MCF 10A (cell line): ENCODE measurements around the gene RAD51B. TPM values are rescaled to one million over a fixed set of nuclear protein-coding genes. Genes with fewer than 3 reads are reported as not detected.

Source experiments
- BruUV-seq: library from RNA; stranded (reverse); fragments of 400-500 nt; replicated peaks from 2 replicates; lab custom pipeline; 2021; lab: Mats Ljungman, UMichigan
- CTCF ChIA-PET: fragments of 300-600 bp; sonication (Branson Sonifier 250); formaldehyde crosslinking; extraction: SDS; loops from one replicate; lab custom pipeline; 2021; ENCODE audit warnings: antibody characterized with exemption, inconsistent platforms; lab: Yijun Ruan, JAX
- POLR2A ChIA-PET: fragments of 300-600, 350-650 bp; sonication (Branson Sonifier 250); formaldehyde crosslinking; extraction: SDS; loops from one replicate; lab custom pipeline; 2020; ENCODE audit warnings: antibody characterized with exemption, inconsistent platforms; lab: Yijun Ruan, JAX
- DNase-seq: peaks from one replicate; pipeline ENCODE4 v3.0.0-alpha.2; 2018; ENCODE audit not compliant: unreplicated experiment
- H3K27ac Mint-ChIP-seq: one replicate; pipeline ENCODE4 v1.8.0; 2022; ENCODE audit warnings: mild to moderate bottlenecking, low read depth, mixed read lengths; ENCODE audit not compliant: unreplicated experiment
- H3K27me3 Mint-ChIP-seq: one replicate; pipeline ENCODE4 v1.8.0; 2022; ENCODE audit warnings: mixed read lengths; ENCODE audit not compliant: insufficient read depth, unreplicated experiment
- H3K36me3 Mint-ChIP-seq: one replicate; pipeline ENCODE4 v1.8.0; 2022; ENCODE audit warnings: mild to moderate bottlenecking, moderate library complexity, mixed read lengths; ENCODE audit not compliant: insufficient read depth, unreplicated experiment
- H3K4me1 Mint-ChIP-seq: one replicate; pipeline ENCODE4 v1.8.0; 2022; ENCODE audit warnings: mixed read lengths; ENCODE audit not compliant: insufficient read depth, unreplicated experiment
- H3K4me3 Mint-ChIP-seq: one replicate; pipeline ENCODE4 v1.8.0; 2022; ENCODE audit warnings: mild to moderate bottlenecking, moderate library complexity, mixed read lengths; ENCODE audit not compliant: unreplicated experiment
- H3K9me3 Mint-ChIP-seq: one replicate; pipeline ENCODE4 v1.8.0; 2022; ENCODE audit warnings: mixed read lengths; ENCODE audit not compliant: unreplicated experiment
- CTCF ChIP-seq: fragments of 200-600 bp; IDR thresholded peaks from one replicate; pipeline ENCODE4 v1.8.0; 2022; ENCODE audit warnings: antibody characterized with exemption, mild to moderate bottlenecking; ENCODE audit not compliant: unreplicated experiment
- intact Hi-C: fragments of 100-400 bp; cut with micrococcal nuclease; formaldehyde crosslinking; loops from 2 replicates; pipeline ENCODE4 v1.14.1; 2022
- total RNA-seq: library from RNA; stranded (reverse); gene quantifications from 2 replicates; pipeline ENCODE4 v1.2.3, GENCODE V29; 2022

RAD51B gene
- total RNA-seq, 1 experiment from 2014 or later = 14.6 TPM

GRCh38 chr14:68752271-68753006 is 932.9 kb downstream of the RAD51B start:
- no peak overlapping the region for H3K4me3 Mint-ChIP-seq
- intact Hi-C loops = no loop called here
- DNase-seq = no peak
- H3K36me3 Mint-ChIP-seq = no peaks in the 10 kb centered on the region
- no peaks in the 10 kb centered on the region for H3K27me3 Mint-ChIP-seq
- H3K4me1 Mint-ChIP-seq = no peaks in the 10 kb centered on the region
- BruUV-seq = no TSS peak
- no peaks in the 10 kb centered on the region for H3K9me3 Mint-ChIP-seq
- no peak overlapping the region for H3K27ac Mint-ChIP-seq
- no peak for TF ChIP-seq CTCF
- ChIA-PET POLR2A (no interaction called here), CTCF (interaction anchor here (0.5 to 1.1 kb wide), 4 partner anchors 11 to 71 kb away, joined by 3 to 7 read pairs (median 3); no protein-coding TSS in a partner anchor)

DNA sequence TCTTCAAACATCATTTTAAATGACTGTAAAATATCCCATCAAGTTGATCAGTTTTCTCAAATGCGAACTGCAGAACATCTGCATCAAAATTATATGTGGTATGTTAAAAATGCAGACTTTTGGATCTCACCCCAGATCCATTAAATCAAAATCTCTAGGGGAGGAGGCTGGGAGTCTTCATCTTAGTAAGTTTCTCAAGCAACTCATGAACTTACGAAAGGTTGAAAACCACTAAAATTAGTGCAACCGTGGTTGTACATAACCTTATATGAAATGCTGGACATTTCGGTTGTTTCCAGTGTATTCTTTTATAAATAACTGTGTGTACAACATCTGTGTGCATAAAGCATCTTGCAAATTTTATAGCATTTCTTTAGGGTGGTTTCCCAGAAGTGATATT is 934.1 kb downstream of the RAD51B start:
- ChIA-PET POLR2A (no interaction called here), CTCF (interaction anchor here (0.7 to 1.1 kb wide), 2 partner anchors 10 to 57 kb away, joined by 3 read pairs; no protein-coding TSS in a partner anchor)
- Mint-ChIP-seq H3K4me3 (no peak overlapping the region), H3K36me3 (no peaks in the 10 kb centered on the region), H3K4me1 (no peaks in the 10 kb centered on the region), H3K9me3 (no peaks in the 10 kb centered on the region), H3K27me3 (no peaks in the 10 kb centered on the region), H3K27ac (no peak overlapping the region)
- DNase-seq = no peak
- no TSS peak for BruUV-seq
- TF ChIP-seq CTCF = no peak
- intact Hi-C loops = no loop called here

- intact Hi-C loops = no loop called here
- no peaks in the 10 kb centered on the region for H3K9me3 Mint-ChIP-seq
Observed at GRCh38 chr14:68755016-68755353, 935.4 kb downstream of the RAD51B start.

More at GRCh38 chr14:68755016-68755353, 935.4 kb downstream of the RAD51B start:
- Mint-ChIP-seq H3K27ac (no peak overlapping the region), H3K27me3 (no peaks in the 10 kb centered on the region), H3K4me3 (no peak overlapping the region), H3K4me1 (no peaks in the 10 kb centered on the region), H3K36me3 (no peaks in the 10 kb centered on the region)
- no peak for TF ChIP-seq CTCF
- no TSS peak for BruUV-seq
- CTCF ChIA-PET = no interaction called here
- POLR2A ChIA-PET = no interaction called here
- no peak for DNase-seq
